Neural progenitor cell (in vitro differentiated cells): Measurements from ENCODE around the gene PRAC2. TPM values are rescaled to one million over a fixed set of nuclear protein-coding genes. Genes with fewer than 3 reads are reported as not detected.

Experiments used
- DNase-seq: peaks from one replicate; pipeline ENCODE4 v3.0.0-alpha.2; 2016; ENCODE audit warnings: low spot score
- H2AFZ ChIP-seq: fragments of 200-600 bp; sonication (generic); replicated peaks from 2 replicates; pipeline ENCODE4 v1.6.1; 2016; ENCODE audit warnings: antibody characterized with exemption
- H3F3A ChIP-seq: fragments of 200-600 bp; sonication (generic); 2 replicates; pipeline ENCODE4 v1.6.1; 2016; ENCODE audit warnings: antibody characterized with exemption, low read depth
- H3K27ac ChIP-seq: fragments of 200-600 bp; sonication (generic); 2 replicates; pipeline ENCODE4 v1.5.1; 2016; ENCODE audit warnings: mild to moderate bottlenecking
- H3K27me3 ChIP-seq: fragments of 200-600 bp; sonication (generic); 2 replicates; pipeline ENCODE4 v1.6.1; 2016; ENCODE audit warnings: mild to moderate bottlenecking, moderate library complexity
- H3K36me3 ChIP-seq: fragments of 200-600 bp; sonication (generic); 2 replicates; pipeline ENCODE4 v1.5.1; 2016
- H3K4me1 ChIP-seq: fragments of 200-600 bp; sonication (generic); 2 replicates; pipeline ENCODE4 v1.6.1; 2016; ENCODE audit warnings: mixed run types
- H3K4me2 ChIP-seq: fragments of 200-600 bp; sonication (generic); 2 replicates; pipeline ENCODE4 v1.6.1; 2016
- H3K4me3 ChIP-seq: fragments of 200-600 bp; sonication (generic); 2 replicates; pipeline ENCODE4 v1.5.1; 2016
- H3K79me2 ChIP-seq: fragments of 200-600 bp; sonication (generic); 2 replicates; pipeline ENCODE4 v1.6.1; 2016; ENCODE audit warnings: low read depth
- H3K9ac ChIP-seq: fragments of 200-600 bp; sonication (generic); 2 replicates; pipeline ENCODE4 v1.6.1; 2016
- H3K9me3 ChIP-seq: fragments of 200-600 bp; sonication (generic); 2 replicates; pipeline ENCODE4 v1.5.1; 2016; ENCODE audit warnings: low read depth
- H4K20me1 ChIP-seq: fragments of 200-600 bp; sonication (generic); 2 replicates; pipeline ENCODE4 v1.6.1; 2016; ENCODE audit warnings: low read depth
- H3K27ac Mint-ChIP-seq: 3 replicates; pipeline ENCODE4 v1.8.0; 2021; ENCODE audit warnings: mixed read lengths
- H3K27me3 Mint-ChIP-seq: 2 replicates; pipeline ENCODE4 v1.8.0; 2022; ENCODE audit warnings: low read depth, mild to moderate bottlenecking, inconsistent platforms, moderate library complexity, mixed read lengths; ENCODE audit not compliant: insufficient read depth
- H3K36me3 Mint-ChIP-seq: 3 replicates; pipeline ENCODE4 v1.8.0; 2021; ENCODE audit warnings: mixed read lengths
- H3K4me1 Mint-ChIP-seq: 3 replicates; pipeline ENCODE4 v1.8.0; 2021; ENCODE audit warnings: mixed read lengths
- H3K4me3 Mint-ChIP-seq: 3 replicates; pipeline ENCODE4 v1.8.0; 2021; ENCODE audit warnings: mild to moderate bottlenecking, moderate library complexity, mixed read lengths
- H3K9me3 Mint-ChIP-seq: 3 replicates; pipeline ENCODE4 v1.8.0; 2020; ENCODE audit warnings: mixed read lengths
- CTCF ChIP-seq: fragments of 200-600 bp; sonication (generic); IDR thresholded peaks from 2 replicates; pipeline ENCODE4 v1.5.1; 2017; ENCODE audit warnings: antibody characterized with exemption, mild to moderate bottlenecking
- EZH2 ChIP-seq: fragments of 200-600 bp; sonication (generic); IDR thresholded peaks from 2 replicates; pipeline ENCODE4 v1.6.1; 2017; ENCODE audit warnings: antibody characterized with exemption, mild to moderate bottlenecking, moderate library complexity
- EZH2phosphoT487 ChIP-seq: fragments of 200-600 bp; sonication (generic); IDR thresholded peaks from 2 replicates; pipeline ENCODE4 v1.6.1; 2017; ENCODE audit warnings: antibody characterized with exemption
- total RNA-seq: library from RNA; depleted of rRNA; stranded (reverse); fragments of >200 nt; gene quantifications from 2 replicates; pipeline ENCODE4 v1.2.3, GENCODE V29; 2015; ENCODE audit warnings: low replicate concordance

The PRAC2 gene
- total RNA-seq, 1 donor from 2014 or later: not detected

GRCh38 chr17:48692049-48692448 is 30.9 kb upstream of the PRAC2 start:
- Histone ChIP-seq H3F3A (no peaks in the 10 kb centered on the region), H3K9me3 (peaks cover 4% of the 10 kb centered on the region), H3K79me2 (no peaks in the 10 kb centered on the region), H3K4me3 (no peak overlapping the region), H3K9ac (no peak overlapping the region), H3K36me3 (no peaks in the 10 kb centered on the region), H2AFZ (no peak overlapping the region), H3K4me1 (no peaks in the 10 kb centered on the region), H3K27me3 (peaks cover 82% of the 10 kb centered on the region), H4K20me1 (no peaks in the 10 kb centered on the region), H3K27ac (no peak overlapping the region), H3K4me2 (no peak overlapping the region)
- Mint-ChIP-seq H3K4me1 (no peaks in the 10 kb centered on the region), H3K36me3 (no peaks in the 10 kb centered on the region), H3K4me3 (no peak overlapping the region), H3K9me3 (peaks cover 3% of the 10 kb centered on the region), H3K27me3 (peaks cover 3% of the 10 kb centered on the region), H3K27ac (no peak overlapping the region)
- TF ChIP-seq EZH2phosphoT487 (no peak), CTCF (no peak), EZH2 (no peak)
- no peak for DNase-seq

GRCh38 chr17:48693178-48693577 is 29.8 kb upstream of the PRAC2 start:
- peaks cover 3% of the 10 kb centered on the region for H3K9me3 Mint-ChIP-seq
- no peaks in the 10 kb centered on the region for H3K4me1 ChIP-seq
- H3K27ac Mint-ChIP-seq: no peak overlapping the region
- H3K9ac ChIP-seq: no peak overlapping the region
- TF ChIP-seq CTCF (no peak), EZH2phosphoT487 (no peak), EZH2 (no peak)
- no peaks in the 10 kb centered on the region for H3K36me3 ChIP-seq
- no peak overlapping the region for H3K4me3 ChIP-seq
- H3K36me3 Mint-ChIP-seq: no peaks in the 10 kb centered on the region
- no peak overlapping the region for H3K4me3 Mint-ChIP-seq
- no peak overlapping the region for H2AFZ ChIP-seq
- H3K27ac ChIP-seq: no peak overlapping the region
- no peaks in the 10 kb centered on the region for H3K4me1 Mint-ChIP-seq
- no peaks in the 10 kb centered on the region for H4K20me1 ChIP-seq
- H3K27me3 Mint-ChIP-seq: peaks cover 3% of the 10 kb centered on the region
- H3K9me3 ChIP-seq: peaks cover 4% of the 10 kb centered on the region
- H3K79me2 ChIP-seq: no peaks in the 10 kb centered on the region
- no peak overlapping the region for H3K4me2 ChIP-seq
- H3F3A ChIP-seq: no peaks in the 10 kb centered on the region
- peaks cover 83% of the 10 kb centered on the region for H3K27me3 ChIP-seq
- no peak for DNase-seq

- no peak overlapping the region for H3K27ac Mint-ChIP-seq
- no peaks in the 10 kb centered on the region for H3K79me2 ChIP-seq
- TF ChIP-seq EZH2phosphoT487: no peak
- TF ChIP-seq CTCF: no peak
- no peak for TF ChIP-seq EZH2
- H3K27me3 Mint-ChIP-seq: peaks cover 22% of the 10 kb centered on the region
- H3K9me3 Mint-ChIP-seq: no peaks in the 10 kb centered on the region
- H4K20me1 ChIP-seq: no peaks in the 10 kb centered on the region
- no peaks in the 10 kb centered on the region for H3K36me3 Mint-ChIP-seq
- H3K9me3 ChIP-seq: no peaks in the 10 kb centered on the region
- H3K4me2 ChIP-seq: no peak overlapping the region
- DNase-seq: no peak
- H3K27ac ChIP-seq: no peak overlapping the region
- no peak overlapping the region for H2AFZ ChIP-seq
- no peaks in the 10 kb centered on the region for H3K4me1 Mint-ChIP-seq
- H3F3A ChIP-seq: no peaks in the 10 kb centered on the region
- no peak overlapping the region for H3K4me3 Mint-ChIP-seq
- H3K4me3 ChIP-seq: no peak overlapping the region
- peaks cover 99% of the 10 kb centered on the region for H3K27me3 ChIP-seq
- H3K9ac ChIP-seq: no peak overlapping the region
- no peaks in the 10 kb centered on the region for H3K4me1 ChIP-seq
- H3K36me3 ChIP-seq: no peaks in the 10 kb centered on the region
Observed at GRCh38 chr17:48701864-48702532, 21.0 kb upstream of the PRAC2 start.
